Hematopoietic multipotent progenitor cell treated with erythropoietin and hydrocortisone succinate and interleukin-3 and kit ligand, for 17 days (in vitro differentiated cells): ENCODE measurements around the gene FAM171A2.
A peak's percentile ranks its signal among the peaks of the same experiment; 100 is the strongest.
"Not testable (repeated sequence)": the region's sequence is repeated elsewhere in the genome, so short reads cannot be mapped to it uniquely, and the experiment has no call there.

Experiments
- DNase-seq: peaks from one replicate; pipeline ENCODE4 v3.0.0-alpha.2; 2015; ENCODE audit warnings: low spot score

FAM171A2 gene

DNA sequence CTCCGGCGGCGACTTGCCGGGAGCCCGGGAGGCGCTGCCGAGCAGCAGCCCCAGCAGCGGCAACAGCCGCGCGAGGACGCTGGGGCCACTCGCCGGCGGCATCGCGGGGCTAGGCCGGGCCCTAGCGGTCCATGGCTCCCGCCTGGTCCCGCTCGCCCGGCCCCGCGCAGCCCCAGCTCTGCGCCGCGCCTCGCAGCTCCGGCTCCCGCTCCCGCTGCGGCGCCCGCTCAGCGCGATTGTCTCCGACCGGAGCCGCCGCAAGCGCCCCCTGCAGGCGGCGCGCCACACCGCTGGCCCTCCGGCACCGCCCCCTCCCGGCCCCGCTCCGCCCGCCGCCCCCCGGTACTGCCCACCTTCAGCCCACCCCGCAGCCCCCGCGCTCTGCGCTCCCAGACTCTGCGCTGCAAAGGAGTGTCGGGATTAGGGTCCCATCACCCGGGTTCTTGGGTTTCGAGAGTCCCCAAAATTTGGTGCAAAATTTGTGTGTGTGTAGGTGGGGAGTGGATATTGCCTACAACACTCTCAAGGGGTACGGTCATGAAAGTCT lies at the start of gene FAM171A2:
Gene FAM171A2 (minus strand): TSS at position 241 of the 547 bp plus-strand sequence. CDS start 139 bp downstream, at position 102.
- DNase-seq = peak; percentile 65

- no peak for DNase-seq
Observed at GRCh38 chr17:44409309-44410028, 45.8 kb upstream of the FAM171A2 start.

- no peak for DNase-seq
Observed at GRCh38 chr17:44408786-44409185, 45.1 kb upstream of the FAM171A2 start.

- no peak for DNase-seq
Observed at GRCh38 chr17:44402564-44403172, 39.0 kb upstream of the FAM171A2 start.

DNA sequence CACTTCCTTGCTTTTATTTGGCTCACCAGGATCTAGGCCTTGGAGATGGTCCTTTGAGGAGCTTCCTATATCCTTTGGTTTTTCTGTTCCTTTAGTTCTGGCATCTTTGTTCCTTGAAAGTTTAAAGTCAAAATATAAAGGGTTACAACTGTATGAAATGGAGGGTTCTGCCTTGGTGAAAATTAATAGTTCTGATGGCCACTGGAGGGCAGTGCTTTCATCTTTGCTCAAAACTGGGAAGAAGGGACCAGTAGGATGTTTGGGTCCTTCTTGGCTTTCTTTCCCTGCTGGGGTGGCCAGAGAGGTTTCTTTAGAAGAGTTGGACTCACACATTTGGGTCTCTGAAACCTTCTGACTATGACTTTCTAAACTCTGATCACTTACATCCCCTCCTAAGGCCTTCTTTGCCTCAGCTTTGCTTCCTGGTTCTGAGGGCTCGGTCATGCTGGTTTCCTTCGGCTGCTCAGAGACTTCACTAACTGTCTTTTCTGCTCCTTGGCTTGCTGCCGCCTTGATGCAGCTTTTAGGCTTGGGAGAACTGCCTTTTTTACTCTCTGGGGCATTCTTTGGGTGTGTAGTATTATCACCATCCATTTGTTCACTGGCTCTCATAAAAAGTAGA lies 36.7 kb upstream of the FAM171A2 start:
- DNase-seq = peak; percentile 42

- DNase-seq = no peak
Observed at GRCh38 chr17:44398692-44399691, 35.3 kb upstream of the FAM171A2 start.

DNA sequence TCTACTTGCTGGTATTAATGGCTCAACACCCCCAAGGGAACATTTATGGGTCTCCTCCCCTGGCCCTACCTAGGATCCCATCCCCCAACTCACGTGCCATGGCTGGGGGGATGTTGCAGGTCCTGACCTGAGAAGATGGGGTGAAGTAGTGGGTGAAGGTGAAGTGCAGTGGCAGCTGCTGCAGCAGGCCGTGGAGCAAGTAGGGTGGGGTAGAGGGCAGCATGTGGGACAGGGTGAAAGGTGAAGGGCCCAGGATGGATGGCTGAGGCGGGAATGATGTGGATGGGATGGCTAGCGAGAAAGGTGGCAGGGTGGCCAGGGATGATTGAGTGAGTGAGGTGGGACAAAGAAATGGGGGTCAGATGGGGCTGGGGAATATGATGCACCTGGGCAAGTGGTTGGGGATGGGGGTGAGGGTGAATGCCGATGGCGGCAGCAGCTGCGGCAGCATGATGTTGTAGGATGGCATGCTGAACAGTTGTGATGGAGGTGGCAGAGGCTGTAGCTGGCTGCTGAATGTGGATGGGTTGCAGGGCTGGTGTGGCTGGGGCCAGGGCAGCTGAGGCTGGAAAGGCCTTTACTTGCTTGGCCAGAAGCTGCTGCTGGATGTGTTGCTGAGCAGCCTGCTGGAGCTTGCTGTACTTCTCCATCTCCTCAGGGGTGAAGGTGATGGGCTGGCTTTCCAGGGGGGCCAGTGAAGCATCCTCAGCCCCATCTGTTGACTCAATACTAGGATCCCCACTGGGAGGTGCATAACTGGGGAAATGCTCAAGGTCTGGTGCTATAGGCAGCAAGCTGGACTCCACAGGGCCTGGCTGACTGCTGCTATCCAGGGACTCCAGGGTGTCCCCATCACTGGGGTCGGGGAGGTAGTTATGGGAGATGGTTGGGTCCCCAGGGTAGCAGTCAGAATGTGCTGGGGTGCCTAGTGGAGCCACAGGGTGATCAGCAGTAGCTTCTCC lies 34.1 kb upstream of the FAM171A2 start:
- DNase-seq = no peak

- DNase-seq = no peak
Observed at GRCh38 chr17:44396946-44397345, 33.3 kb upstream of the FAM171A2 start.

GRCh38 chr17:44394833-44395232 lies 31.2 kb upstream of the FAM171A2 start:
- DNase-seq = no peak

GRCh38 chr17:44394112-44394511 lies 30.5 kb upstream of the FAM171A2 start:
- not testable (repeated sequence) for DNase-seq

GRCh38 chr17:44390250-44390870 lies 26.7 kb upstream of the FAM171A2 start:
- peak; percentile 34 for DNase-seq

GRCh38 chr17:44389723-44390202 lies 26.1 kb upstream of the FAM171A2 start:
- peak; percentile 65 for DNase-seq

DNA sequence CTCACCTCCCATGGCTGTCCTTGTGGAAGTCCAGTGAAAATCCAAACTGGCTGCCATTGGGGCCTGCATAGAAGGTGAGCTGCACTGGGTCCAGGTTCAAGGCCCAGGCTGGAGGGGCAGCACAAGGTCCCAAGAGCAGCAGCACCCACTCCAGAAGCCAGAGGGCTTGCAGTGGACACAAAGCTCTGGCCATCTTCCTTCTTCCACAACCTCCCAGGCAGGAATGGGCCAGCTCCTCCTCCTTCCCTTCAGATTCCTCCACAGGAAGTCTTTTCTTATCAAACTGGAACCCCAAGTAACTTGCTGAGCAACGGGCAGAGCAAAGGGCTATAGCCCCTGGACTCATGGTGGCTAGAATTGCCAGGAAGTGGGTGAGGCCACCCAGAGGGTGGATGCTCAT lies 25.6 kb upstream of the FAM171A2 start, which contains the start of gene ITGA2B:
Gene ITGA2B (minus strand): TSS at position 369 of the 400 bp plus-strand sequence. CDS start 176 bp downstream, at position 193.
- DNase-seq = no peak

GRCh38 chr17:44387804-44388203 lies 24.2 kb upstream of the FAM171A2 start:
- DNase-seq = peak; percentile 33

DNA sequence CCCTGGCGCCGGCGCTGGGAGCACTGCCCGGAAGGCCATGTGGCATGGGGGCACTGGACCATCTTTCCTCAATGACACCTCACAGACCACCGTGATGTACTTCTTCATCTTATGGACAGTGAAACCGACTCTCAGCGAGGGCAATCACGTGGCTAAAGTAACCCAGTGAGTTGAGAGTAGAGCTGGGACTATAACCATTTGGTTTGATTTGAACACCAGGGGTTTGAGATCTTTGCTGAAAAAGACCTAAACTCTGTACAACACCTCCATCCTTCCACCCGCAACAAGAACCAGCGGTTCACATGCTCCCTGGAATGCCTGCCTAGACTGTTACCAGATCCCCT lies 22.5 kb upstream of the FAM171A2 start:
- no peak for DNase-seq

DNA sequence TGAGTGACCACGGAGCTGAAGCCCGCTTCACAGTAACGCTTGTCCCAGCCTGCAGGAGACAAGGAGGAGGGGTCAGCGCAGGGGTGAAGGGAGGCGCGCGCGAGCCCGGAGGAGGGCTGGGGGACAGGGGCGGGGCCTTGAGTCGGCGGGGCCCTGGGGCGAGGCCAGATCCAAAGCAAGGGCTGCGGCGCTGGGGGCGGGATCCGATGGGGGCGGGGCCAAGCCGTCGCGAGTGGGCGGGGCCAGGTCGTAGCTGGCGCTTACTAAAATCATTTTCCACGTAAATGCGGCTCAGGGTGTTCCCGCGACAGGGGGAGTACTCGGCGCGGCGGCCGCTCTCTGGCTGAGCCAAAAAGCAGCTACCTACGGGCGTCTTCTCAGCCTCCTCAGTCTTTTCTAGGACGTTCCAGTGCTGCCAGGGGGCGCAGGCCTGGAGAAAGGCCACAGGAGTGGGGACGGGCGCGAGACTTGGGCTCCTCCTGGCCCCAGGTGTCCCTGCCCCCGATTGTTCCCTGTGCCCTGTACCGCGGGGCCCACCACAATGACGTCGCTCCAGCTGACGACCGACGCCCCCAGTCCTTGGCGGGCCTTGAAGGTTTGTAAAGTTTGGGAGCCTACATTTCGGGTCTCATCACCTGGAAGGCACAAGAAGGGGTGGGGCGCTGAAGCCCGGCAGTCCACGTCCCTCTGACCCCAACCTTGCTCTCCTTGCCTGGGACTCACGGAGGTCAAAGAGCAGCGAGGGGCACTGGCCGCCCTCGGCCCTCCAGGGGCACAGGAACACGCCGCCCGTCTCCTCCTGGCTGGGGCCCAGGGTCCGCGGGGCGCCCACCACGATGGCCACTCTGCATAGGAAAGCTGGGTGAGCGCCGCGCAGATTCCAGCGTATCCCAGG lies 21.9 kb upstream of the FAM171A2 start:
- peak; percentile 84 for DNase-seq

DNA sequence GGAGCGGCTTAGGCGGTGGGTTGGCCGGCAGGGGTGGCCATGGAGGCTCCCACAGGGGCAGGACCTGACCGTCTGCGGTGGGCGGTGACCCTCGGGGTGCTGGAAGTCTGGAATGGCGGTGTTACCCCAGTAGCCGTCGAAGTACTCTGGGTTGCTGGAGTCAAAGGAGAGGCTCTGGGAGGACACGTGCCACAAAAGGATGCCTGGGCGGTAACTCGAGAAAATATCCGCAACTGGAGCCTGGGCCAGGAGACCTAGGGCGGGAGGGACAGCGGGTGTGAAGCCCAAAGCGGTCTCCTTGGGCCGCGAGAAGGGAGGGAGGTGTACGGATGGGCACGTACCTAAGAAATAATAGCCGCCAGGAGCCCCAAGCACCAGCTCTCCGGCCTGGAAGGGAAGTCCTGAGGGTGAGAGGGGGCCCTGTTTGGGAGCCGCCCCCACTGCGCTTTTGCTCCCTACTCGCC lies 21.2 kb upstream of the FAM171A2 start:
- DNase-seq = no peak

GRCh38 chr17:44384281-44384822 lies 20.7 kb upstream of the FAM171A2 start:
- no peak for DNase-seq
